ENCODE results near the gene MAP7D1.

The MAP7D1 gene

GRCh38 chr1:36122062-36123030 lies 33.6 kb upstream of the MAP7D1 start:
- H3K9me3 ChIP-seq (ENCODE audit: control insufficient read depth, low read length) = no peaks in the 10 kb centered on the region
- no peak overlapping the region for H2AFZ ChIP-seq
- TF ChIP-seq, protein P1, sequence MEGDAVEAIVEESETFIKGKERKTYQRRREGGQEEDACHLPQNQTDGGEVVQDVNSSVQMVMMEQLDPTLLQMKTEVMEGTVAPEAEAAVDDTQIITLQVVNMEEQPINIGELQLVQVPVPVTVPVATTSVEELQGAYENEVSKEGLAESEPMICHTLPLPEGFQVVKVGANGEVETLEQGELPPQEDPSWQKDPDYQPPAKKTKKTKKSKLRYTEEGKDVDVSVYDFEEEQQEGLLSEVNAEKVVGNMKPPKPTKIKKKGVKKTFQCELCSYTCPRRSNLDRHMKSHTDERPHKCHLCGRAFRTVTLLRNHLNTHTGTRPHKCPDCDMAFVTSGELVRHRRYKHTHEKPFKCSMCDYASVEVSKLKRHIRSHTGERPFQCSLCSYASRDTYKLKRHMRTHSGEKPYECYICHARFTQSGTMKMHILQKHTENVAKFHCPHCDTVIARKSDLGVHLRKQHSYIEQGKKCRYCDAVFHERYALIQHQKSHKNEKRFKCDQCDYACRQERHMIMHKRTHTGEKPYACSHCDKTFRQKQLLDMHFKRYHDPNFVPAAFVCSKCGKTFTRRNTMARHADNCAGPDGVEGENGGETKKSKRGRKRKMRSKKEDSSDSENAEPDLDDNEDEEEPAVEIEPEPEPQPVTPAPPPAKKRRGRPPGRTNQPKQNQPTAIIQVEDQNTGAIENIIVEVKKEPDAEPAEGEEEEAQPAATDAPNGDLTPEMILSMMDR (IDR thresholded peaks at IDR 0.05) = no peak
- H3K36me3 ChIP-seq (ENCODE audit: control insufficient read depth, insufficient read depth, low read length) = no peaks in the 10 kb centered on the region
- H3K9ac ChIP-seq = no peak overlapping the region
- H3K4me3 ChIP-seq (ENCODE audit: low read depth, low read length) = no peak overlapping the region
- no peak overlapping the region for H3K4me2 ChIP-seq (ENCODE audit: low read length)
- H3K79me2 ChIP-seq = no peaks in the 10 kb centered on the region
- H3K27ac ChIP-seq = no peak overlapping the region
- H3K4me1 ChIP-seq = no peaks in the 10 kb centered on the region
- H3K27me3 ChIP-seq (ENCODE audit: control insufficient read depth, insufficient read depth, low read length) = no peaks in the 10 kb centered on the region

- no peaks in the 10 kb centered on the region for H3K4me1 ChIP-seq
- H3K27ac ChIP-seq = no peak overlapping the region
- no peak overlapping the region for H3K4me3 ChIP-seq (ENCODE audit: low read depth, low read length)
- H3K9ac ChIP-seq = no peak overlapping the region
- no peaks in the 10 kb centered on the region for H3K27me3 ChIP-seq (ENCODE audit: control insufficient read depth, insufficient read depth, low read length)
- TF ChIP-seq, protein P1 (IDR thresholded peaks at IDR 0.05) = no peak
- H3K9me3 ChIP-seq (ENCODE audit: control insufficient read depth, low read length) = no peaks in the 10 kb centered on the region
- H3K79me2 ChIP-seq = no peaks in the 10 kb centered on the region
- no peak overlapping the region for H2AFZ ChIP-seq
- H3K4me2 ChIP-seq (ENCODE audit: low read length) = no peak overlapping the region
- H3K36me3 ChIP-seq (ENCODE audit: control insufficient read depth, insufficient read depth, low read length) = no peaks in the 10 kb centered on the region
Measured at GRCh38 chr1:36123356-36123755, 32.6 kb upstream of the MAP7D1 start.

DNA sequence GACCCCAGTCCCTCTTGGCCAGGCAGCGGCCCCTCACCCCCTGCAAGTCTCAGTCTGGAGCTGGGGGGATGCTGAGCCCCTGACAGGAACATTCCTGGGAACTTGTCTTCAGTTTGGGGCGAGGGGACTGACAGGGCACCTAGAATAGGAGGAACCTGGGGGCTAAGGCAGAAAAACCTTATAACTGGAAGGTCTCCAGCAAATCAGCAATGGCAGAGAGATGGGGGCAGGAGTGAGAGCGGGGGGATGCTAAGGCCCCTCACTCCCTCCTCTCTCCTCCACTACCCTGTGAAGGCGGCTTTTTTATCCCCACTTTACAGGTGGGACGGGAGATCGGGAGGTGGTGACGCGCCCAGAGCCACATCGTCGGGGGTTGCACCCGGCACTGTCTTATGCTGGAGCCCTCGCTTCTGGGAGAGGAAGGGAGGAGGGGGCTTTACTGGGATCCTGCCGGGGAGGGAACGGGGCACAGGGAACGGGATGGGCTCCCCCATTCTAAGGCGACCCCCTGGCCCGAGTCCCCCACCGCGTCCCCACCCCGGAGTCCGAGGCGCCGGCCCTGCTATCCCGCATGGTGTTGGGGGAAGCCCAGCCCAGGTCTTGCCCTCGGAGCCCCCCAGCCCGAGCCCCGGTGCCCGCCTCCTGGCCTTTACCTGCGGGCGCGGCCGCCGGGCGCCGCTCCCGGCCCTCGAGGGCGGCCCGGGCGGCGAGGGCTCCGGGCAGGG lies 31.4 kb upstream of the MAP7D1 start:
- H3K27me3 ChIP-seq (ENCODE audit: control insufficient read depth, insufficient read depth, low read length) = no peaks in the 10 kb centered on the region
- no peak overlapping the region for H3K4me3 ChIP-seq (ENCODE audit: low read depth, low read length)
- no peak overlapping the region for H2AFZ ChIP-seq
- H3K4me1 ChIP-seq = no peaks in the 10 kb centered on the region
- no peak overlapping the region for H3K4me2 ChIP-seq (ENCODE audit: low read length)
- H3K36me3 ChIP-seq (ENCODE audit: control insufficient read depth, insufficient read depth, low read length) = no peaks in the 10 kb centered on the region
- H3K79me2 ChIP-seq = no peaks in the 10 kb centered on the region
- TF ChIP-seq, protein P1 (IDR thresholded peaks at IDR 0.05) = no peak
- no peaks in the 10 kb centered on the region for H3K9me3 ChIP-seq (ENCODE audit: control insufficient read depth, low read length)
- no peak overlapping the region for H3K9ac ChIP-seq
- no peak overlapping the region for H3K27ac ChIP-seq

- Histone ChIP-seq H2AFZ (peak within 1 kb of the TSS; percentile 58), H3K27ac (no peak within 1 kb of the TSS), H3K79me2 (no peaks in the 10 kb centered on the region), H3K4me1 (no peaks in the 10 kb centered on the region), H3K36me3 (ENCODE audit: control insufficient read depth, insufficient read depth, low read length) (no peaks in the 10 kb centered on the region), H3K4me2 (ENCODE audit: low read length) (peak within 1 kb of the TSS; percentile 53), H3K4me3 (ENCODE audit: low read depth, low read length) (no peak within 1 kb of the TSS), H3K9me3 (ENCODE audit: control insufficient read depth, low read length) (no peaks in the 10 kb centered on the region), H3K9ac (no peak within 1 kb of the TSS), H3K27me3 (ENCODE audit: control insufficient read depth, insufficient read depth, low read length) (no peaks in the 10 kb centered on the region)
- TF ChIP-seq, protein P1 (IDR thresholded peaks at IDR 0.05) = no peak
Measured at GRCh38 chr1:36125129-36125991, 30.6 kb upstream of the MAP7D1 start, which contains the start of gene COL8A2. COL8A2 (minus strand) TSS chr1:36125222; CDS start chr1:36100242, 24,980 bp downstream.

Data from parathyroid adenoma (tissue), 2 donors.